MM.1S (cell line): ENCODE measurements around the gene MRPS5.

ENCODE experiments used
- CTCF ChIP-seq: fragments of 300-600 bp; sonication (generic); IDR thresholded peaks from 2 replicates; pipeline ENCODE4 v1.5.1; 2016; ENCODE audit warnings: antibody characterized with exemption, low read length, mixed read lengths
- EZH2 ChIP-seq: fragments of 300-600 bp; sonication (generic); optimal IDR thresholded peaks from 2 replicates; pipeline ENCODE3; 2017; ENCODE audit warnings: low read depth, mild to moderate bottlenecking, antibody characterized with exemption, low read length, mixed read lengths

DNA sequence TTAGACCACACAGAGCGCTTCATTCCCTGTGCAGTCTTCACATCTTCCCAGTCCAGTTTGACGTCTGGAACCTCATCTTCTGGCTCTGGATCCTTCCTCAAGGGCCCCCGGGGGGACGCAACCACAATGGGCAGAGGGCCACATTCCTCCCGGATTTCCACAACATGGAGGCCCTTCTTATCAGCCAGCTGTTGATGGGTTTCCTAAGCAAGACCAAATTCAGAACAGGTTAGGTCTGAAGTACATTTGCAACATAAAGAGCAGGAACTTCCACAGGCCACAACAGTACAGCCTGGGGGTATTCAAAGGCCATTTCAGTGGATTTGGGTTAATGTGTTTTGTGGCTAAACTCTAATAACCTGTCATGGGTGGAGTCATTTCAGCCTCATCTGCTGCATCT, 34.2 kb downstream of the MRPS5 start:
- no peak for TF ChIP-seq CTCF
- TF ChIP-seq EZH2 = no peak
